Smooth muscle cell (in vitro differentiated cells): ENCODE measurements around the gene CELF4. TPM values are rescaled to one million over a fixed set of nuclear protein-coding genes. Genes with fewer than 3 reads are reported as not detected.

Source experiments
- DNase-seq: peaks from one replicate; lab custom pipeline; 2025; ENCODE audit not compliant: unreplicated experiment; lab: John Stamatoyannopoulos, UW
- H2AFZ ChIP-seq: fragments of 200-600 bp; sonication (generic); 2 replicates; pipeline ENCODE4 v1.6.0; 2016; ENCODE audit warnings: antibody characterized with exemption, low read depth, mild to moderate bottlenecking
- H3F3A ChIP-seq: fragments of 200-600 bp; sonication (generic); 2 replicates; pipeline ENCODE4 v1.6.0; 2017; ENCODE audit warnings: antibody characterized with exemption, low read depth
- H3K27ac ChIP-seq: fragments of 200-600 bp; sonication (generic); 2 replicates; pipeline ENCODE4 v1.5.1; 2016; ENCODE audit warnings: low read depth, mild to moderate bottlenecking
- H3K27me3 ChIP-seq: fragments of 200-600 bp; sonication (generic); 2 replicates; pipeline ENCODE4 v1.6.1; 2016; ENCODE audit warnings: low read depth, mild to moderate bottlenecking
- H3K36me3 ChIP-seq: fragments of 200-600 bp; sonication (generic); 2 replicates; pipeline ENCODE4 v1.5.1; 2016; ENCODE audit warnings: low read depth
- H3K4me1 ChIP-seq: fragments of 200-600 bp; sonication (generic); 2 replicates; pipeline ENCODE4 v1.5.1; 2016; ENCODE audit warnings: low read depth
- H3K4me2 ChIP-seq: fragments of 200-600 bp; sonication (generic); 2 replicates; pipeline ENCODE4 v1.6.0; 2016; ENCODE audit warnings: mild to moderate bottlenecking
- H3K4me3 ChIP-seq: fragments of 200-600 bp; sonication (generic); 2 replicates; pipeline ENCODE4 v1.5.1; 2016; ENCODE audit warnings: mild to moderate bottlenecking
- H3K79me2 ChIP-seq: fragments of 200-600 bp; sonication (generic); 2 replicates; pipeline ENCODE4 v1.6.0; 2016; ENCODE audit warnings: low read depth, mild to moderate bottlenecking
- H3K9ac ChIP-seq: fragments of 200-600 bp; sonication (generic); 2 replicates; pipeline ENCODE4 v1.6.0; 2016; ENCODE audit warnings: low read depth
- H3K9me3 ChIP-seq: fragments of 200-600 bp; sonication (generic); replicated peaks from 2 replicates; pipeline ENCODE4 v1.5.1; 2016; ENCODE audit warnings: low read depth
- H4K20me1 ChIP-seq: fragments of 200-600 bp; sonication (generic); 2 replicates; pipeline ENCODE4 v1.6.0; 2016; ENCODE audit warnings: low read depth
- CTCF ChIP-seq: fragments of 200-600 bp; sonication (generic); IDR thresholded peaks from 2 replicates; pipeline ENCODE4 v1.5.1; 2017; ENCODE audit warnings: borderline replicate concordance, mild to moderate bottlenecking, antibody characterized with exemption; ENCODE audit not compliant: insufficient read depth, poor library complexity, severe bottlenecking
- WGBS: methylation state at CpG from one replicate; pipeline ENCODE4 v1.1.7; 2016; ENCODE audit warnings: low lambda C conversion rate; 5-methylcytosine and 5-hydroxymethylcytosine counted together
- polyA plus RNA-seq: library from polyadenylated mRNA; unstranded; fragments of >200 nt; fragmentation: Nextera tagmentation; extraction: Ambion mirVana; gene quantifications from 2 replicates; pipeline ENCODE4 v1.2.1, GENCODE V29; 2016
- total RNA-seq: library from RNA; depleted of rRNA; stranded (reverse); fragments of >200 nt; gene quantifications from 2 replicates; pipeline ENCODE4 v1.2.3, GENCODE V29; 2014

The CELF4 gene
- total and polyA plus RNA-seq, 2 experiments from 2014 or later = 0.40 TPM; not detected in 1

GRCh38 chr18:37598966-37599896, 33.6 kb upstream of the CELF4 start:
- DNase-seq = no peak
- no peaks in the 10 kb centered on the region for H3K79me2 ChIP-seq
- H4K20me1 ChIP-seq = no peaks in the 10 kb centered on the region
- no peaks in the 10 kb centered on the region for H3K9me3 ChIP-seq
- H3K9ac ChIP-seq = no peak overlapping the region
- no peak overlapping the region for H2AFZ ChIP-seq
- H3K36me3 ChIP-seq = no peaks in the 10 kb centered on the region
- WGBS = 87% methylated on average over 19 of the region's 19 CpGs
- no peak overlapping the region for H3K4me3 ChIP-seq
- H3K4me1 ChIP-seq = no peaks in the 10 kb centered on the region
- TF ChIP-seq CTCF = no peak
- H3F3A ChIP-seq = no peaks in the 10 kb centered on the region
- no peak overlapping the region for H3K4me2 ChIP-seq
- no peaks in the 10 kb centered on the region for H3K27me3 ChIP-seq
- H3K27ac ChIP-seq = no peak overlapping the region

GRCh38 chr18:37598396-37598795, 32.8 kb upstream of the CELF4 start:
- Histone ChIP-seq H3K36me3 (no peaks in the 10 kb centered on the region), H3F3A (no peaks in the 10 kb centered on the region), H3K27ac (no peak overlapping the region), H3K4me2 (no peak overlapping the region), H3K79me2 (no peaks in the 10 kb centered on the region), H3K9me3 (no peaks in the 10 kb centered on the region), H2AFZ (no peak overlapping the region), H4K20me1 (no peaks in the 10 kb centered on the region), H3K4me3 (no peak overlapping the region), H3K4me1 (no peaks in the 10 kb centered on the region), H3K27me3 (no peaks in the 10 kb centered on the region), H3K9ac (no peak overlapping the region)
- 92% methylated on average over 5 of the region's 5 CpGs for WGBS
- no peak for TF ChIP-seq CTCF
- no peak for DNase-seq

- no peak overlapping the region for H2AFZ ChIP-seq
- no peaks in the 10 kb centered on the region for H3K36me3 ChIP-seq
- no peaks in the 10 kb centered on the region for H3K79me2 ChIP-seq
- no peak overlapping the region for H3K9ac ChIP-seq
- no peak overlapping the region for H3K4me2 ChIP-seq
- H4K20me1 ChIP-seq = no peaks in the 10 kb centered on the region
- H3K4me3 ChIP-seq = no peak overlapping the region
- H3K27ac ChIP-seq = no peak overlapping the region
- H3F3A ChIP-seq = no peaks in the 10 kb centered on the region
- H3K4me1 ChIP-seq = no peaks in the 10 kb centered on the region
- 97% methylated on average over 1 of the region's 1 CpG for WGBS
- no peaks in the 10 kb centered on the region for H3K27me3 ChIP-seq
- no peak for DNase-seq
- H3K9me3 ChIP-seq = no peaks in the 10 kb centered on the region
- TF ChIP-seq CTCF = no peak
Measured at GRCh38 chr18:37590346-37590745, 24.7 kb upstream of the CELF4 start.
